Measurements from ENCODE around the gene FABP1.

Gene FABP1

DNA sequence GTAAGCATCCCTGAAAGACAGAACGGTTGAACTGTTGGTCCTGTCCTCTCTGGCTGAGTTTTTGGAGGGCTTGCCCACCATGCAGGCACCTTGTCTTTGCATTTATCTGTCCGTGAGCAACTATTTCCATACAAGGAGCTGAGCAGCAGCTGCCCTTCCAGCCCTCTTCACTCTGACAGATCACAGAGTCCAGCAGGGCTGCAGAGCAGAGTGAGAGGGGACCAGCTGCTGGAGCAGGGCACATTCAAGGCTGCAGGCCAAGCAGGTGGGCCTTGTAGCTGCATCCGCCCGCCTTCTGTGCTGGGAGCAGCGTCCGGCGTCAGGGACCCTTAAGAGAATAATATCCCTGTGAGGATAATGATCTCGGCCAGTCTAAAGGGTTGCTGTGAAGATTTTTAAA, 50.8 kb downstream of the FABP1 start:
- DNase-seq: no peak

DNA sequence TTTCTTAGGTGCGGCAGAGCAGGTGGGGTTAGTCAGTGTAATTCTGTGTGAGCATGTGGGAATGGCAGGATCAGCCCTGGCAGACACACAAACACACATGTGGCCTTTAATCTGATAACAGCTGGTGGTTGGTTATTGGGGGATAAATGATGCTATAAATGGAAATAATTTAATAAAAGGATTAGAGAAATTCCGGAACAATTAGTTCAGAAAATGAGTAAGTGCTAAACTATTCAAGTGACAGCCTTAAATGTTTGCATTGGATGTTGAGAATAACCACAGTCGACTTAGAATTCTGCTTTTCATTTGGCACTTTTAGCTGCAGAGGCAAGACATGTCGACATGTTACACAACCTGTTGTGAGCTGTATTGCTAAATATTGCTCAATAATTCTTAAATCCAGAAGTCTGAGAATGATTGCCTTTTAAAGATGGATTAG, 53.0 kb downstream of the FABP1 start:
- DNase-seq: peak; percentile 55

DNA sequence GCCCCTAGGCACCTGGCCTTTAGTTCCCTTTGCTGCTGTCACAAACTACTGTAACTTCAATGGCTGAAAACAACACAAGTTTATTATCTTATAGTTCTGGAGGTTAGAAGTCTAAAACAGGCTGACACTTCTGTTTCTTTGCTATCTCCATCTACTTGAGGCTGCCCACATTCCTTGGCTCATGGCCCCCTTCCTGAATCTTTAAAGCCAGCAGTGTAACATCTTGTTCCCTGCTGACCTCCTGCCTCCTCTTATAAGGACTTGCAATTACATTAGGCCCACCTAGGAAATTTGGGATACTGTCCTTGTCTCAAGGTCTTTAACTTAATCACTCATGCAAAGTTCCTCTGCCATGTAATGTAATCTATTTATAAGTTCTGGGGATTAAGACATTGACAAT, 53.7 kb downstream of the FABP1 start:
- no peak for DNase-seq

Data from SIG-M5 (cell line).